HepG2 (cell line): ENCODE data around the gene TRIM7. TPM values are rescaled to one million over a fixed set of nuclear protein-coding genes. Genes with fewer than 3 reads are reported as not detected.

Experiments
- ARNT ChIP-seq: fragments of 450-650 bp; IDR thresholded peaks from 2 replicates; pipeline ENCODE4 v1.6.1; 2017
- ASH2L ChIP-seq: fragments of 300-600, 200-600 bp; sonication (generic); IDR thresholded peaks from 2 replicates; pipeline ENCODE4 v1.7.0; 2017; ENCODE audit warnings: low read depth, mild to moderate bottlenecking, moderate library complexity, mixed read lengths, low read length; ENCODE audit not compliant: insufficient read length
- BHLHE40 ChIP-seq: IDR thresholded peaks from 2 replicates; pipeline ENCODE4 v1.6.1; 2011; ENCODE audit warnings: low read length, improper control_type of control experiment
- BRD4 ChIP-seq: sonication (generic); formaldehyde crosslinking; IDR thresholded peaks from 2 replicates; pipeline ENCODE4 v1.4.0; 2020; ENCODE audit warnings: missing genetic modification reagents
- KLF6 ChIP-seq: IDR thresholded peaks from 2 replicates; pipeline ENCODE4 v1.8.0; 2016; ENCODE audit warnings: missing biosample characterization, missing genetic modification reagents
- RAD21 ChIP-seq: fragments of 450-650 bp; formaldehyde crosslinking; IDR thresholded peaks from 2 replicates; pipeline ENCODE4 v1.5.0; 2020; ENCODE audit warnings: mild to moderate bottlenecking
- RELA ChIP-seq: sonication (generic); formaldehyde crosslinking; IDR thresholded peaks from 2 replicates; pipeline ENCODE4 v1.4.0; 2020; ENCODE audit warnings: missing genetic modification reagents
- XBP1 ChIP-seq: sonication (generic); formaldehyde crosslinking; IDR thresholded peaks from 2 replicates; pipeline ENCODE4 v1.5.0; 2020; ENCODE audit warnings: missing genetic modification reagents
- ZBTB25 ChIP-seq: IDR thresholded peaks from 2 replicates; pipeline ENCODE4 v1.6.1; 2018; ENCODE audit warnings: missing genetic modification reagents
- ZEB1 ChIP-seq: IDR thresholded peaks from 2 replicates; pipeline ENCODE4 v1.6.1; 2012; ENCODE audit warnings: mild to moderate bottlenecking, low read depth, inconsistent platforms; ENCODE audit not compliant: insufficient replicate concordance
- ZFYVE20 ChIP-seq: sonication (generic); formaldehyde crosslinking; IDR thresholded peaks from 2 replicates; pipeline ENCODE4 v1.8.0; 2023; ENCODE audit warnings: low read depth, mild to moderate bottlenecking, moderate library complexity, missing genetic modification reagents, borderline replicate concordance
- ZNF235 ChIP-seq: sonication (generic); formaldehyde crosslinking; IDR thresholded peaks from 2 replicates; pipeline ENCODE4 v1.8.1; 2023; ENCODE audit warnings: mild to moderate bottlenecking, missing genetic modification reagents, borderline replicate concordance
- ZNF788 ChIP-seq: sonication (generic); formaldehyde crosslinking; IDR thresholded peaks from 2 replicates; pipeline ENCODE4 v1.5.0; 2020; ENCODE audit warnings: mild to moderate bottlenecking, missing genetic modification reagents, borderline replicate concordance
- polyA plus RNA-seq, 8 experiments: library from polyadenylated mRNA; depleted of rRNA in 3 of 8; stranded (reverse) in 7 of 8; unstranded in 1 of 8; fragments of >200 nt; fragmentation: Illumina TruSeq in 4 of 8; extraction: Trizol in 4 of 8; gene quantifications; 2 replicates each; pipeline versions ENCODE4 v1.2.1 to v1.2.3, GENCODE V29; 2011 to 2016; ENCODE audit warnings: low read depth in 4 of 8, missing spikeins in 1 of 8, mixed read lengths in 1 of 8; ENCODE audit not compliant: insufficient read depth in 1 of 8
- total RNA-seq, 5 experiments: library from RNA; depleted of rRNA; stranded (reverse); fragments of >200 nt; fragmentation: Illumina TruSeq; extraction: Trizol; gene quantifications; 2 replicates each; pipeline ENCODE4 v1.2.3, GENCODE V29; 2016; ENCODE audit warnings: low read depth in 1 of 5
- TF ChIP-seq, protein P1 (sequence below): sonication (generic); formaldehyde crosslinking; IDR thresholded peaks from 2 replicates; pipeline ENCODE4 v1.5.1; 2020; ENCODE audit warnings: mild to moderate bottlenecking, missing genetic modification reagents, borderline replicate concordance
- TF ChIP-seq, protein P2 (sequence below): sonication (generic); formaldehyde crosslinking; IDR thresholded peaks from 2 replicates; pipeline ENCODE4 v1.8.0; 2022; ENCODE audit warnings: low read depth, missing genetic modification reagents
- TF ChIP-seq, protein P3 (sequence below): sonication (generic); formaldehyde crosslinking; IDR thresholded peaks from 2 replicates; pipeline ENCODE4 v1.4.0; 2020; ENCODE audit warnings: missing genetic modification reagents, borderline replicate concordance
- TF ChIP-seq, protein P4 (sequence below): sonication (generic); formaldehyde crosslinking; IDR thresholded peaks from 2 replicates; pipeline ENCODE4 v1.8.0; 2022; ENCODE audit warnings: mild to moderate bottlenecking, missing genetic modification reagents
- TF ChIP-seq, protein P5 (sequence below): sonication (generic); formaldehyde crosslinking; IDR thresholded peaks from 2 replicates; pipeline ENCODE4 v1.5.0; 2020; ENCODE audit warnings: missing genetic modification reagents

The TRIM7 gene
- total and polyA plus RNA-seq, 2 of the 13 experiments (the other 11 are each of a cell fraction or from before 2014, with no cell fraction given), result 0.13 TPM; not detected in 1

- TF ChIP-seq, protein P1, sequence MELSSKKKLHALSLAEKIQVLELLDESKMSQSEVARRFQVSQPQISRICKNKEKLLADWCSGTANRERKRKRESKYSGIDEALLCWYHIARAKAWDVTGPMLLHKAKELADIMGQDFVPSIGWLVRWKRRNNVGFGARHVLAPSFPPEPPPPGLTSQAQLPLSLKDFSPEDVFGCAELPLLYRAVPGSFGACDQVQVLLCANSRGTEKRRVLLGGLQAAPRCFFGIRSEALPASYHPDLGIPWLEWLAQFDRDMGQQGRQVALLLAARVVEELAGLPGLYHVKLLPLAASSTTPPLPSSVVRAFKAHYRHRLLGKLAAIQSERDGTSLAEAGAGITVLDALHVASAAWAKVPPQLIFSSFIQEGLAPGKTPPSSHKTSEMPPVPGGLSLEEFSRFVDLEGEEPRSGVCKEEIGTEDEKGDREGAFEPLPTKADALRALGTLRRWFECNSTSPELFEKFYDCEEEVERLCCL, result 0 out of 2 replicates have a peak, but pooled peaks have one; percentile 59
- TF ChIP-seq ARNT, result no peak
- 0 out of 2 replicates have a peak, but pooled peaks have one; percentile 30 for TF ChIP-seq KLF6 (CRISPR knock-in tag)
- no peak for TF ChIP-seq BHLHE40
- TF ChIP-seq, protein P2, sequence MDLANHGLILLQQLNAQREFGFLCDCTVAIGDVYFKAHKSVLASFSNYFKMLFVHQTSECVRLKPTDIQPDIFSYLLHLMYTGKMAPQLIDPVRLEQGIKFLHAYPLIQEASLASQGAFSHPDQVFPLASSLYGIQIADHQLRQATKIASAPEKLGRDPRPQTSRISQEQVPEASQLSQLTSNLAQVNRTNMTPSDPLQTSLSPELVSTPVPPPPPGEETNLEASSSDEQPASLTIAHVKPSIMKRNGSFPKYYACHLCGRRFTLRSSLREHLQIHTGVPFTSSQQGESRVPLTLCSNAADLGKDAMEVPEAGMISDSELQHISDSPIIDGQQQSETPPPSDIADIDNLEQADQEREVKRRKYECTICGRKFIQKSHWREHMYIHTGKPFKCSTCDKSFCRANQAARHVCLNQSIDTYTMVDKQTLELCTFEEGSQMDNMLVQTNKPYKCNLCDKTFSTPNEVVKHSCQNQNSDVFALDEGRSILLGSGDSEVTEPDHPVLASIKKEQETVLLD, result no peak
- no peak for TF ChIP-seq ZFYVE20
- peak; percentile 91; the same call in 1 of the 2 replicates for TF ChIP-seq ZNF788
- peak; percentile 77 for TF ChIP-seq ZBTB25 (CRISPR knock-in tag)
- TF ChIP-seq, protein P3, sequence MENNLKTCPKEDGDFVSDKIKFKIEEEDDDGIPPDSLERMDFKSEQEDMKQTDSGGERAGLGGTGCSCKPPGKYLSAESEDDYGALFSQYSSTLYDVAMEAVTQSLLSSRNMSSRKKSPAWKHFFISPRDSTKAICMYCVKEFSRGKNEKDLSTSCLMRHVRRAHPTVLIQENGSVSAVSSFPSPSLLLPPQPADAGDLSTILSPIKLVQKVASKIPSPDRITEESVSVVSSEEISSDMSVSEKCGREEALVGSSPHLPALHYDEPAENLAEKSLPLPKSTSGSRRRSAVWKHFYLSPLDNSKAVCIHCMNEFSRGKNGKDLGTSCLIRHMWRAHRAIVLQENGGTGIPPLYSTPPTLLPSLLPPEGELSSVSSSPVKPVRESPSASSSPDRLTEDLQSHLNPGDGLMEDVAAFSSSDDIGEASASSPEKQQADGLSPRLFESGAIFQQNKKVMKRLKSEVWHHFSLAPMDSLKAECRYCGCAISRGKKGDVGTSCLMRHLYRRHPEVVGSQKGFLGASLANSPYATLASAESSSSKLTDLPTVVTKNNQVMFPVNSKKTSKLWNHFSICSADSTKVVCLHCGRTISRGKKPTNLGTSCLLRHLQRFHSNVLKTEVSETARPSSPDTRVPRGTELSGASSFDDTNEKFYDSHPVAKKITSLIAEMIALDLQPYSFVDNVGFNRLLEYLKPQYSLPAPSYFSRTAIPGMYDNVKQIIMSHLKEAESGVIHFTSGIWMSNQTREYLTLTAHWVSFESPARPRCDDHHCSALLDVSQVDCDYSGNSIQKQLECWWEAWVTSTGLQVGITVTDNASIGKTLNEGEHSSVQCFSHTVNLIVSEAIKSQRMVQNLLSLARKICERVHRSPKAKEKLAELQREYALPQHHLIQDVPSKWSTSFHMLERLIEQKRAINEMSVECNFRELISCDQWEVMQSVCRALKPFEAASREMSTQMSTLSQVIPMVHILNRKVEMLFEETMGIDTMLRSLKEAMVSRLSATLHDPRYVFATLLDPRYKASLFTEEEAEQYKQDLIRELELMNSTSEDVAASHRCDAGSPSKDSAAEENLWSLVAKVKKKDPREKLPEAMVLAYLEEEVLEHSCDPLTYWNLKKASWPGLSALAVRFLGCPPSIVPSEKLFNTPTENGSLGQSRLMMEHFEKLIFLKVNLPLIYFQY (CRISPR knock-in tag), result peak; percentile 54
- TF ChIP-seq, protein P4, sequence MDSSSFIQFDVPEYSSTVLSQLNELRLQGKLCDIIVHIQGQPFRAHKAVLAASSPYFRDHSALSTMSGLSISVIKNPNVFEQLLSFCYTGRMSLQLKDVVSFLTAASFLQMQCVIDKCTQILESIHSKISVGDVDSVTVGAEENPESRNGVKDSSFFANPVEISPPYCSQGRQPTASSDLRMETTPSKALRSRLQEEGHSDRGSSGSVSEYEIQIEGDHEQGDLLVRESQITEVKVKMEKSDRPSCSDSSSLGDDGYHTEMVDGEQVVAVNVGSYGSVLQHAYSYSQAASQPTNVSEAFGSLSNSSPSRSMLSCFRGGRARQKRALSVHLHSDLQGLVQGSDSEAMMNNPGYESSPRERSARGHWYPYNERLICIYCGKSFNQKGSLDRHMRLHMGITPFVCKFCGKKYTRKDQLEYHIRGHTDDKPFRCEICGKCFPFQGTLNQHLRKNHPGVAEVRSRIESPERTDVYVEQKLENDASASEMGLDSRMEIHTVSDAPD (CRISPR knock-in tag), result peak; percentile 67
- no peak for TF ChIP-seq ZNF235
- TF ChIP-seq RELA (CRISPR knock-in tag), result no peak
- peak; percentile 35 for TF ChIP-seq ASH2L
- TF ChIP-seq, protein P5, sequence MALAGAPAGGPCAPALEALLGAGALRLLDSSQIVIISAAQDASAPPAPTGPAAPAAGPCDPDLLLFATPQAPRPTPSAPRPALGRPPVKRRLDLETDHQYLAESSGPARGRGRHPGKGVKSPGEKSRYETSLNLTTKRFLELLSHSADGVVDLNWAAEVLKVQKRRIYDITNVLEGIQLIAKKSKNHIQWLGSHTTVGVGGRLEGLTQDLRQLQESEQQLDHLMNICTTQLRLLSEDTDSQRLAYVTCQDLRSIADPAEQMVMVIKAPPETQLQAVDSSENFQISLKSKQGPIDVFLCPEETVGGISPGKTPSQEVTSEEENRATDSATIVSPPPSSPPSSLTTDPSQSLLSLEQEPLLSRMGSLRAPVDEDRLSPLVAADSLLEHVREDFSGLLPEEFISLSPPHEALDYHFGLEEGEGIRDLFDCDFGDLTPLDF (CRISPR knock-in tag), result no peak
- no peak for TF ChIP-seq ZEB1
- peak; percentile 61 for TF ChIP-seq BRD4 (CRISPR knock-in tag)
- no peak for TF ChIP-seq RAD21 (CRISPR knock-in tag)
- TF ChIP-seq XBP1 (CRISPR knock-in tag), result no peak
Measured at GRCh38 chr5:181187500-181188213, 17.3 kb downstream of the TRIM7 start (continued).
